HG02610 (cell line): ENCODE results near the gene CYTH2.

Experiments
- ATAC-seq: cut with Tn5 transposase; IDR thresholded peaks from one replicate; pipeline ENCODE4 v1.9.1; 2021; ENCODE audit warnings: mild to moderate bottlenecking, moderate library complexity; ENCODE audit not compliant: unreplicated experiment

CYTH2 gene, protein sequence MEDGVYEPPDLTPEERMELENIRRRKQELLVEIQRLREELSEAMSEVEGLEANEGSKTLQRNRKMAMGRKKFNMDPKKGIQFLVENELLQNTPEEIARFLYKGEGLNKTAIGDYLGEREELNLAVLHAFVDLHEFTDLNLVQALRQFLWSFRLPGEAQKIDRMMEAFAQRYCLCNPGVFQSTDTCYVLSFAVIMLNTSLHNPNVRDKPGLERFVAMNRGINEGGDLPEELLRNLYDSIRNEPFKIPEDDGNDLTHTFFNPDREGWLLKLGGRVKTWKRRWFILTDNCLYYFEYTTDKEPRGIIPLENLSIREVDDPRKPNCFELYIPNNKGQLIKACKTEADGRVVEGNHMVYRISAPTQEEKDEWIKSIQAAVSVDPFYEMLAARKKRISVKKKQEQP

DNA sequence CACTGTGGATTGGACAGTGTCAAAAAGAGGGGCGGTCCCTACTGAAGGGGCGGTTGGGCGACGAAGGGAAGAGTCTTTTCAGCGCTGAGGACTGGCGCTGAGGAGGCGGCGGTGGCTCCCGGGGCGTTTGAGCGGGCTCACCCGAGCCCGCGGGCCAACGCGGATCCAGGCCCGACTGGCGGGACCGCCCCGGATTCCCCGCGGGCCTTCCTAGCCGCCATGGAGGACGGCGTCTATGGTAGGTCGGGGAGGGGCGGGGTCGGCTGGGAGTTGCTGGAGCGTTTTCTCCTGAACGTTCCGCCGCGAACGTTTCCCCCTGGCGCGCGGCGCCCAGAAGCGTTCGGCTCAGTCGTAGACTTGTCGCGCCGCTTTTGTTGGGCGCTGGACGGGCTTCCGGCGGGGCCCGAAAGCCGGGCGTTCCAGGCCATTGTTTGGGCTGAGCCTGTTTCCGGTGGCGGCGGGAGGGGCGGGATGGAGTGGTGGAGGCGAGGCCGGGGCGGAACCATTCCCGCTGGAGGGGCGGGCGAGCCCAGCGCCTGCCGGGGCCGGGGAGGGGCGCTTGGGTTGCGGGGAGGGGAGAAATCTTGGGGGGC is at the start of gene CYTH2:
Gene CYTH2 (plus strand): TSS at position 81 of the 593 bp plus-strand sequence. CDS start 139 bp downstream, at position 220.
- ATAC-seq, result peak; percentile 16

DNA sequence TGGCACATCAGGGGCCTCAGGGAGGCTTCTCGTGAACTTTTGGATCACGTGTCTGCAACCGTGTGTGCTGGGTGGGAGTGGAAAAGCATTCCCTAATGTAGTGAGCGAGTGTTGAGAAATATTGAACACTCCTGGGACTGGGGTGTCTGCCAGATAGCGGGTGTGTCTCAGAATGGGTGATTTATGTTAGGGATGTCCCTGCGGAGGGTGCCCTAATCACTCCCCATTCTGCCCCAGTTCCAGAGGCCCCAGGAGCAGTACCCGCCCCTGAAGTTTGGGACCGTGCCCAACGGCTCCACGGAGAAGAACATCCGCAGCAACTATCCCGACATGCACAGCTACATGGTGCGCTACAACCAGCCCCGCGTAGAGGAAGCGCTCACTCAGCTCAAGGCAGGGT is 47.6 kb upstream of the CYTH2 start:
- ATAC-seq, result no peak

DNA sequence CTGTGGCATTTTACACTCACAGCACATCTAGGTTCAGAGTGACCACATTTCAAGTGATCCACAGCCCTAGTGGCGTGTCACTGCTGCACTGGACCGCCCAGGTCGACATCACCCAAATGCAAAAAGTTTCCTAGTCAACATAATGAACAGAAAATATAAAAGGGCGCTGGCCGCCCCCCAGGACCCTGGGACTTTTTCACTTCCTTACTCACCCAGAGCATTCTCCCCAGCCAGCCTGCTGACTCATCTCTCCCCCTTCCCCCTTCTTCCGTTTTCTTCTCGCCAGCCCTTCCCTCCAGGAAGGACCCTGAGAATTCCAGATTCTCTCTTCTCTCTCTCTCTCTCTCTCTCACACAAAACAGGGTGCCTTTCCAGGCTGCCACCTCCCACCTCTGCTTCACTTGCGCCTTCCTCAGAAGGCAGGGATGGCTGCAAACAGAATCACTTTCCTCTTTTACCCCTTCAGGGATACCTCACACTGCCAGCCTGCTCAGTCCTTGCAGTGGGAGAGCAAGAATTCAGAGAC is 44.4 kb upstream of the CYTH2 start:
- no peak for ATAC-seq

DNA sequence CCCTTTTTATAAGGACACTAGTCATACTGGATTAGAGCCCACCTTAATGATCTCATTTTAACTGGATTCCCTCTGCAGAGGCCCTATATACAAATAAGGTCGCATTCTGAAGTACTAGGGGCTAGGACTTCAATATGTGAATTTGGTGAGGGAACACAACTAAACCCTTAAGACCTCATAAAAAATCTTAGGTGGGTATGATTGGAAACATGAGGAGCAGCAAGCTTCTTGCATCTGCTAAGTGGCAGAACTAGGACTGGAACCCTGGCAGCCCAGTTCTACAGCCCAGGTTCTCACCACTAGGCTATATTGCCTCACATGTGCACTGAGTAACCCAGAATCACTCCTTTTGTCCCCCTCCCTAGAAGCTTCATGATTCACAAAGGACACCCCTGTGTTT is 40.5 kb upstream of the CYTH2 start:
- no peak for ATAC-seq

DNA sequence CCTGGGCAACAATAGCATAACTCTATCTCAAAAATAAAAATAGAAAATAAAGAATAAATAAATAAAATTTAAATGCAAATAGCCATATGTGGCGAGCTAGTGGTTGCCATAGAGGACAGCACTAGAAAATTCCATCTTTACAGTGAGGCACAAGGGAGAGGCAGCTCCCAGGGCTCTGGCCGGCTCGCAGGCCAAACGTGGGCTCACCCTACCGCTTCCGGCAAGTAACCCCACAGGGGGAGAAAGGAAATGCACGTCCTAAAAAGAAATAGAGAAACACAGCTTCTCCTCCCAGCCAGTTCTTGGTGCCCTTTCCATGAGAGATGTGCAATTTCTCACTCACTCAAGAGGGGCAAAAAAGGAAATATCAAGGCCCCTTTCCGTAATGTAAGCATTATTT is 35.8 kb upstream of the CYTH2 start:
- ATAC-seq, result no peak

DNA sequence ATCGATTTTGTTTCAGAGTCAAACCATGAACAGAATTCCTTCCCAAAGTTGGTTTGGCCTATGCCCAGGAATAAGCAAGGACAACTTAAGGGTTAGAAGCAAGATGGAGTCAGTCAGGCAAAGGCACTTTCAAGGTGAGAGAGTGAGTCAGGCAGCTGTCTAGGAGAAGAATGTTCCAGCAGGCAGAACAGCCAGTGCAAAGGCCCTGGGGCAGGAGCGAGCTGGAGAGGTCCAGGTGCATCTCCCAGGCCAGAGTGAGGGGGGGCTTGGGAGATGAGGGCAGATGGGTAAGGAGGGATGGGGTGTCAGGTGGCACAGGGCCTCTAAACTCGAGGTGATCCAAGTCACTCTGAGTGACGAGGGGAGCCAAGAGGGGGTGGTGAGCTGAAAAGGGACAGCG is 32.6 kb upstream of the CYTH2 start:
- ATAC-seq, result no peak

DNA sequence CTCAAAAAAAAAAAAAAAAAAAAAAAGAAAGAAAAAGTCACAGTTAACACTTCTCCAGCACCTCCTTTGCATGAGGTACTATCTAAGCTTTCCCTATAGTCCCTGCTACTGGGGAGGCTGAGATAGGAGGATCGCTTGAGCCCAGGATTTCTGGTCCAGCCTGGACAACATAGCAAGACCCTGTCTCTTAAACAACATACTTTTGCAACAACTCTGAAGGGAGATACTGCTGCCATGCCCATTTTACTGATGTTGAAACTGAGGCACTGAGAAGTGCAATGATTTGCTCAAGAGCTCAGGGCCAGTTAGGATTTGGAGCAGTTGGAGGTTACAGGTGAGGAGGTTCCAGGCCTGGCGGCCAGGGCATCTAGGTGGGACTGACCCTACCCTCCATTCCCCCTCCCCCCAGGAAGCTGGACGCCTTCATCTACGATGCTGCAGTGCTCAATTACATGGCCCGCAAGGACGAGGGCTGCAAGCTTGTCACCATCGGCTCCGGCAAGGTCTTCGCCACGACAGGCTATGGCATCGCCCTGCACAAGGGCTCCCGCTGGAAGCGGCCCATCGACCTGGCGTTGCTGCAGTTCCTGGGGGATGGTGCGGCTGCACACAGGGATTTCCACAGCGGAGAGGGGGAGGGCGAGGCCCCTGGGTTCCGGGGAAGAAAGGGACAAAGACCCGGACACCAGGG is 27.7 kb upstream of the CYTH2 start:
- ATAC-seq, result no peak

DNA sequence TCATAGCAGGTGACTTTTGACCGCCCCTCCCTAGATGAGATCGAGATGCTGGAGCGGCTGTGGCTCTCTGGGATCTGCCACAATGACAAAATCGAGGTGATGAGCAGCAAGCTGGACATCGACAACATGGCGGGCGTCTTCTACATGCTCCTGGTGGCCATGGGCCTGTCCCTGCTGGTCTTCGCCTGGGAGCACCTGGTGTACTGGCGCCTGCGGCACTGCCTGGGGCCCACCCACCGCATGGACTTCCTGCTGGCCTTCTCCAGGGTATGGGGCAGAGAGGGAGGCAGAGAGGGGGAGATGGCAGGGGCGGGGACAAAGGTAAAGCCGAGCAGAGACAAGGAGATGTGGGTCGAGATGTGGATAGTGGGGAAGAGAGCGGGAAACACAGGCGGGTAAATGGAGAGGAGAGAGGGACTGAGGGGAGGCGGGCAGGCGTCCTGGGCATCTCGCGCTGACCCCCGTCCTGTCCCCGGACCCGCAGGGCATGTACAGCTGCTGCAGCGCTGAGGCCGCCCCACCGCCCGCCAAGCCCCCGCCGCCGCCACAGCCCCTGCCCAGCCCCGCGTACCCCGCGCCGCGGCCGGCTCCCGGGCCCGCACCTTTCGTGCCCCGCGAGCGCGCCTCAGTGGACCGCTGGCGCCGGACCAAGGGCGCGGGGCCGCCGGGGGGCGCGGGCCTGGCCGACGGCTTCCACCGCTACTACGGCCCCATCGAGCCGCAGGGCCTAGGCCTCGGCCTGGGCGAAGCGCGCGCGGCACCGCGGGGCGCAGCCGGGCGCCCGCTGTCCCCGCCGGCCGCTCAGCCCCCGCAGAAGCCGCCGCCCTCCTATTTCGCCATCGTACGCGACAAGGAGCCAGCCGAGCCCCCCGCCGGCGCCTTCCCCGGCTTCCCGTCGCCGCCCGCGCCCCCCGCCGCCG is 26.8 kb upstream of the CYTH2 start:
- no peak for ATAC-seq

DNA sequence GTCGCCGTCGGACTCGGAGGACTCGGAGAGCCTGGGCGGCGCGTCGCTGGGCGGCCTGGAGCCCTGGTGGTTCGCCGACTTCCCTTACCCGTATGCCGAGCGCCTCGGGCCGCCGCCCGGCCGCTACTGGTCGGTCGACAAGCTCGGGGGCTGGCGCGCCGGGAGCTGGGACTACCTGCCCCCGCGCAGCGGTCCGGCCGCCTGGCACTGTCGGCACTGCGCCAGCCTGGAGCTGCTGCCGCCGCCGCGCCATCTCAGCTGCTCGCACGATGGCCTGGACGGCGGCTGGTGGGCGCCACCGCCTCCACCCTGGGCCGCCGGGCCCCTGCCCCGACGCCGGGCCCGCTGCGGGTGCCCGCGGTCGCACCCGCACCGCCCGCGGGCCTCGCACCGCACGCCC is 25.9 kb upstream of the CYTH2 start:
- no peak for ATAC-seq

DNA sequence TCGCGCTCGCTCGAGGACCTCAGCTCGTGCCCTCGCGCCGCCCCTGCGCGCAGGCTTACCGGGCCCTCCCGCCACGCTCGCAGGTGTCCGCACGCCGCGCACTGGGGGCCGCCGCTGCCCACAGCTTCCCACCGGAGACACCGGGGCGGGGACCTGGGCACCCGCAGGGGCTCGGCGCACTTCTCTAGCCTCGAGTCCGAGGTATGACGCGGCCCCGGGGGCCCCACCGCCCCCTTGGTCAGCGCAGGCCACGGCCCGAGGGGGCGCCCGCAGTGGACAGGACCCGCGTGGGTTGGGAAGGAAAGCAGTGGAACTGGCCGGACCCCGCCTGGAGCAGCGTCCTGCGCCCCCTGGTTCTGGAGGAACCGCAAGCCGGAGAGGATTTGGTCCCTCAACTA is 25.4 kb upstream of the CYTH2 start:
- ATAC-seq, result no peak

DNA sequence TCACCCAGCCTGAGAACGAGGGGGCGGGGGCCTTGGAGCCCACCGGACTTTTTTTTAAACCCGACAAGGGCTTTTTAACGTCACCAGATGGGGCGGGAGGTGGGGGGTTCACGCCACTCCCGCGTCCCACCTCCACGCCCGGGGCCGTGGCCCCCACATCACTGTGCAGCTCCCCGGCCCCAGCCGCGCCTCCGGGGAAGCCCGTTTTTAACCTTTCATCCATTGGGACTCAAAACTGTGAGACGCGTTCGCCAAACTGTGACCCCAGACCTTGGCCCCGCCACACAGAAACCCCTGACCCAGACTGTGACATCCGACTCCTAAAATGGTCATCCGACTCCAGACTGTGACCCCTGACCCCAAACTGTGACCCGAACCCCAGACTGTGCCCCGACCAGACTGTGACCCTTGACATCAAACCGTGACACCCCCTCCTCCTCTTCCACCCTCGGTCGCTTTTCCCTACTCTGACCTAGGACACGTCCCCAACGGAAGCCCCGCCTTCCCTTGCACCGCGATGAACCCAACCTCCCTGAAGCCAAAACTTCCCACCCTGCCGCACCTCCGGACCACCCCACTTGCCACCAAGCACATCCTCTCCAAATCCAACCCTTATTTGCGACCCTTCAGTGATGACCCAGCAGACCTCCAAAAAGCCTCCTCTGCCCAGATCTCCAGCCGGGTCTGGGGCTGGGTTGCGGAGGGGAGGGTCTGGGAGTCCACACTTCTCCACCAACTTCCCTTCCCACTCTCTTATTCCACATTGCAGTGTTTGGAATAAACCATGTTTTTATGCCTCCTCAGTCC is 24.8 kb upstream of the CYTH2 start:
- ATAC-seq, result no peak

DNA sequence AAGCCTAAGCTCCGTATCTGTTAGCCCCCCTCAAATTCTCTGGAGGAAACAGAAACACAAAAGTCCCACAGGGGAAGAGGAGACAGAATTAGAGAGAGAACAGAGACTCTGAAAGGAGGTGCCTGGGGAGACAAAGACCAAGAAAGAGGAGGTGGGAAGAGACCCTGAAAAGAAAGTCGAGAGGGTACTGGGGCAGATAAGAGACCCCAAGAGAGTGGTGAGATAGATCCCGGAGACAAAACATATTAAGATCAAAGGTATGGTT is 24.3 kb upstream of the CYTH2 start:
- ATAC-seq, result no peak

DNA sequence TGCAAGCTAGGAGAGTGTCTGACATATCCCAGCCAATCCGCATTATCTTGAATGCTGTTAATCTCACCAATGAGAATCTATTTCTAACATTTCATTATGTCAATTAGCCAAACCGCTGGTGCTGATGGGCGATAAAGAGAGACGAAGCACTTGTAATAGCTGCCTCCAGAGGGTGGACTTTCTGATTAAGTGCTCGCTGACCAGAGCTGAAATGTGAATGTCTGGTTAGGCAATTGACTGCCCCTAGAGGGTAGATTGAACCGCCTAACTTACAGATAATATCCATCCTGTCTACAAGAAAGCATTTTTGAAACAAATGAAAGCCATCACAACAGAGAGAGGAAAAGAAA is 23.9 kb upstream of the CYTH2 start:
- no peak for ATAC-seq

DNA sequence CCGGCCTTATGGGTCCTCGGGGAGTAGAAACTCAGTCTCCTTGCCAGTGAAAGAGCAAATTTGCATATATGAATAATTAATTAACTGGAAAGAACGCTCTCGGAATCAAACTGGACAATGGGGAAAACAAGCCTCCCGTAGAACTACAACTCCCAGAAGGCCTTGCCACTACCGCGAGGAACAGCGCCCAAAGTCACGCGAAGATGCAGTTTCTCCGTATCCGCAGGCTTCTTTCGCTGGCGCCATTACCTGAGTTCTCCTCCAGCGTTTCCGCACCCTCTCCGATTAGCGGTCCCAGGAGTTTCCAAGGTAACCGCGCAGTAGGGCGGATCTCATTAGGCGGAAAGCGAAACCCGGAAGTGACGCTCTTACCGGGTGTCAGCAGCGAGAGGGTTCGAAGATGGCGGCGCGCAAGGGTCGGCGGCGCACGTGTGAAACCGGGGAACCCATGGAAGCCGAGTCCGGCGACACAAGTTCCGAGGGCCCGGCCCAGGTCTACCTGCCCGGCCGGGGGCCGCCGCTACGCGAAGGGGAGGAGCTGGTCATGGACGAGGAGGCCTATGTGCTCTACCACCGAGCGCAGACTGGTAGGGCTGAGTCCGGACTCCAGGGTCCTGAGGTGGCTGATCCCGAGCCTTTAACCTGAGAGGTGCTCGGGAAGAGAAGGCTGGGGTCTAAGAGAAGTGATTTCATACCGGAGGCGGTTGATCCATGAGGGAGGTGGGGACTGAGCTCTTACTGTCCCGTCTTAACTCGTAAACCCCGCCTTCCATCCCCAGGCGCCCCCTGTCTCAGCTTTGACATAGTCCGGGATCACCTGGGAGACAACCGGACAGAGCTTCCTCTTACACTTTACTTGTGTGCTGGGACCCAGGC is 23.3 kb upstream of the CYTH2 start, which contains the start of gene GRWD1:
Gene GRWD1 (plus strand): TSS at position 378 of the 876 bp plus-strand sequence. CDS start 23 bp downstream, at position 401.
- ATAC-seq, result peak; percentile 82

DNA sequence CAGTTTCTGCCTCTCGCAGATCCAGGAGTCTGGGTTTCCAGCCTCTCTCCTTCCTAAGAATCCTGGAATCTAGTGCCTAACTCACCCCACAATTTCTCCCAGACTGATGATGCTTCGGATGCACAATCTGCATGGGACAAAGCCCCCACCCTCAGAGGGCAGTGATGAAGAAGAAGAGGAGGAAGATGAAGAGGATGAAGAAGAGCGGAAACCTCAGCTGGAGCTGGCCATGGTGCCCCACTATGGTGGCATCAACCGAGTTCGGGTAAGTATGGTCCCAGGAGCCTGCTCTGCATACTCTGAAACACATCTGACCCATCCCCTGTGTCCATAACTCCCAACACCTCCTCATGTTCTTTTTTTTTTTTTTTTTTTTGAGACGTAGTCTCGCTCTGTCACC is 22.6 kb upstream of the CYTH2 start:
- ATAC-seq, result no peak

DNA sequence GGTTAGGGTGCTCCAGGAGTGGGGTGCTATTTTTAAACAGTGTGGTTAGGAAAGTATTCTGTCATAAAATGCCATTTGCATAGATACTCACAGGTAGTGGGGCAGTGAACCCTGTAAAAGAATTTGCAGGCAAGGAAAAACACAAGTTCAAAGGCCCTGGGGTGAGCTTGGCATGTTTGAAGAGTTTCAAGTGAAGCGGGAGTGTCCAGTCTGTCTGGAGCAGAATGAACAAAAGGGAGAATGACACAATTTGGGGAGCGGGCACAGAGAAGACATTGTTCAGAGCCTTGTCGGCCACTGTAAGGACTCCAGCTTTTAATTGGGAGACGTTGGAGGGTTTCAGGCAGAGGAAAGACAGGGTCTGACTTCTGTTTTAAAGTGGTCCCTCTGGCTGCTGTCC is 20.6 kb upstream of the CYTH2 start:
- ATAC-seq, result no peak

DNA sequence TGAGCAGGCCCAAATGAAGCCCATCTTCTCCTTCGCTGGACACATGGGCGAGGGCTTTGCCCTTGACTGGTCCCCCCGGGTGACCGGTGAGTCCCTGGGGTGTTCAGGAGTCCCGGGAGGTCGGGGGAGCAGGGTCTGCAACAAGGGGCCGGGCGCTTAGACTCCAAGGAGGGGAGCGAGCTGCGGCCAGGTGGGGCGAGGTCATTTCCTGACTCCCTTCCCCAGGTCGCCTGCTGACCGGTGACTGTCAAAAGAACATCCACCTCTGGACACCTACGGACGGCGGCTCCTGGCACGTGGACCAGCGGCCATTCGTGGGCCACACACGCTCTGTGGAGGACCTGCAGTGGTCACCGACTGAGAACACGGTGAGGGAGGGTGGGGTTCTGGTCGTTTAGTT is 18.7 kb upstream of the CYTH2 start:
- ATAC-seq, result no peak

DNA sequence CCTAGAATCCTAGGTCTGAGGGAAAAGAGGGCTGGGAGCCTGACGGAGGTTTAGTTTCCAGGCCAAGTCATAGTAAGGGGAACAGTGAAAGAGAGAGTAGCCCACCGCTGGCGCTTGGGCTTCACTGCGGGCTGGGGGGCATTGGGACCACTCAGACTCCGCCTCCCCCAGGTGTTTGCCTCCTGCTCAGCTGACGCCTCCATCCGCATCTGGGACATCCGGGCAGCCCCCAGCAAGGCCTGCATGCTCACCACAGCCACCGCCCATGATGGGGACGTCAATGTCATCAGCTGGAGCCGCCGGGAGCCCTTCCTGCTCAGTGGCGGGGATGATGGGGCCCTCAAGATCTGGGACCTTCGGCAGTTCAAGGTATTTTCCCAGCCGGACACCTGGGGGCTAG is 18.3 kb upstream of the CYTH2 start:
- ATAC-seq, result no peak

DNA sequence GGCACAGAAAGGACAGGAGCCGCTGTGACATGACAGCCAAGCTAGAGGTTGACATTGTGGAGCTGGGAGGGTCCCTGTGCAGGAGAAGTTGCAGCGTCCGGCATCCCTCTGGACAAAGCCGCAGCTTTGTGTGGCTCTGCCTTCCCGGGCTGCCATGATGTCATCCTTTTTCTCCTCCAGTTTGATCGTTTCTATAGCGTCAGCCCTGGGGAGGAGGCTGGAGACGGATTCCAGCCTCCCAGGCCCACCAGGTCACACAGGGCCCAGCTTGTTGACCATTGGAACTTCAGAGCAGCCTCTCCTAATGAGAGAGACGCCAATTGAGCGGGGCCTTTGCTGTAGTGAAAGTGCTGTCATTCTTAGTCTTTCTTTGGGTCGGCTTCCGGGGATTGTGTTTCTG is 17.5 kb upstream of the CYTH2 start:
- ATAC-seq, result no peak
